Neural cell (in vitro differentiated cells): ENCODE results near the gene GXYLT2. TPM values are rescaled to one million over a fixed set of nuclear protein-coding genes. Genes with fewer than 3 reads are reported as not detected.

Experiments
- H2AFZ ChIP-seq: fragments of 200-600, 300-800 bp; sonication (generic), shearing (Covaris generic); 2 replicates; pipeline ENCODE4 v1.6.0; 2014; ENCODE audit warnings: low read depth, mild to moderate bottlenecking, antibody characterized with exemption, low read length, moderate library complexity
- H3F3A ChIP-seq: fragments of 200-600 bp; shearing (Covaris generic); 2 replicates; pipeline ENCODE4 v1.6.1; 2016; ENCODE audit warnings: mild to moderate bottlenecking, moderate library complexity, mixed read lengths, antibody characterized with exemption, low read length; ENCODE audit not compliant: insufficient read depth, poor library complexity, severe bottlenecking
- H3K27ac ChIP-seq: fragments of 200-600, 300-800 bp; sonication (generic), shearing (Covaris generic); 2 replicates; pipeline ENCODE4 v1.5.1; 2014; ENCODE audit warnings: mild to moderate bottlenecking, low read length, moderate library complexity
- H3K27me3 ChIP-seq: fragments of 300-800, 200-600 bp; sonication (generic), shearing (Covaris generic); 2 replicates; pipeline ENCODE4 v1.6.0; 2014; ENCODE audit warnings: mild to moderate bottlenecking, low read depth, low read length, moderate library complexity; ENCODE audit not compliant: insufficient read depth
- H3K36me3 ChIP-seq: fragments of 300-800, 200-600 bp; sonication (generic), shearing (Covaris generic); 2 replicates; pipeline ENCODE4 v1.5.1; 2014; ENCODE audit warnings: mild to moderate bottlenecking, antibody characterized with exemption, low read length, moderate library complexity; ENCODE audit not compliant: insufficient read depth
- H3K4me2 ChIP-seq: fragments of 300-800, 200-600 bp; sonication (generic), shearing (Covaris generic); 2 replicates; pipeline ENCODE4 v1.6.0; 2014; ENCODE audit warnings: mild to moderate bottlenecking, low read length
- H3K4me3 ChIP-seq: fragments of 300-800, 200-600 bp; sonication (generic), shearing (Covaris generic); 2 replicates; pipeline ENCODE4 v1.5.1; 2014; ENCODE audit warnings: mild to moderate bottlenecking, low read length, moderate library complexity
- H3K79me2 ChIP-seq: fragments of 200-600 bp; shearing (Covaris generic); replicated peaks from 2 replicates; pipeline ENCODE4 v1.6.0; 2014; ENCODE audit warnings: mild to moderate bottlenecking, low read length, moderate library complexity; ENCODE audit not compliant: insufficient read depth
- H3K9ac ChIP-seq: fragments of 300-800, 200-600 bp; sonication (generic), shearing (Covaris generic); 2 replicates; pipeline ENCODE4 v1.6.1; 2016; ENCODE audit warnings: mild to moderate bottlenecking, low read length, mixed read lengths
- H3K9me2 ChIP-seq: fragments of 200-600 bp; shearing (Covaris generic); 2 replicates; pipeline ENCODE4 v1.6.1; 2016; ENCODE audit warnings: mild to moderate bottlenecking, low read length, mixed read lengths; ENCODE audit not compliant: insufficient read depth
- H3K9me3 ChIP-seq: fragments of 200-600, 300-800 bp; sonication (generic), shearing (Covaris generic); 2 replicates; pipeline ENCODE4 v1.6.1; 2016; ENCODE audit warnings: mild to moderate bottlenecking, mixed run types, low read length, moderate library complexity, mixed read lengths
- H4K20me1 ChIP-seq: fragments of 200-600 bp; shearing (Covaris generic); 2 replicates; pipeline ENCODE4 v1.6.1; 2016; ENCODE audit warnings: mild to moderate bottlenecking, mixed run types; ENCODE audit not compliant: insufficient read depth
- CTCF ChIP-seq: fragments of 450-650 bp; IDR thresholded peaks from 2 replicates; pipeline ENCODE4 v1.5.1; 2014; ENCODE audit warnings: antibody characterized with exemption, mild to moderate bottlenecking, moderate library complexity; ENCODE audit not compliant: poor library complexity, severe bottlenecking
- EP300 ChIP-seq: fragments of 450-650 bp; conservative IDR thresholded peaks from 2 replicates; pipeline ENCODE4 v1.6.1; 2014; ENCODE audit warnings: antibody characterized with exemption, mild to moderate bottlenecking, moderate library complexity; ENCODE audit not compliant: poor library complexity, severe bottlenecking
- EZH2 ChIP-seq: fragments of 200-600, 300-800 bp; shearing (Covaris generic), sonication (generic); IDR thresholded peaks from 2 replicates; pipeline ENCODE4 v1.6.1; 2014; ENCODE audit warnings: antibody characterized with exemption, low read length, borderline replicate concordance, mild to moderate bottlenecking; ENCODE audit not compliant: insufficient read depth, poor library complexity, severe bottlenecking
- MXI1 ChIP-seq: fragments of 450-650 bp; conservative IDR thresholded peaks from 2 replicates; pipeline ENCODE4 v1.6.1; 2014; ENCODE audit warnings: antibody characterized with exemption, mild to moderate bottlenecking; ENCODE audit not compliant: poor library complexity, severe bottlenecking
- POLR2AphosphoS5 ChIP-seq: IDR thresholded peaks from 2 replicates; pipeline ENCODE4 v1.6.1; 2012
- RAD21 ChIP-seq: fragments of 450-650 bp; conservative IDR thresholded peaks from 2 replicates; pipeline ENCODE4 v1.6.1; 2014; ENCODE audit warnings: antibody characterized with exemption, mild to moderate bottlenecking, moderate library complexity
- REST ChIP-seq: IDR thresholded peaks from 2 replicates; pipeline ENCODE4 v1.6.1; 2012; ENCODE audit warnings: borderline replicate concordance
- SMC3 ChIP-seq: fragments of 450-650 bp; conservative IDR thresholded peaks from 2 replicates; pipeline ENCODE4 v1.6.1; 2014; ENCODE audit warnings: antibody characterized with exemption, mild to moderate bottlenecking, moderate library complexity; ENCODE audit not compliant: poor library complexity
- TAF1 ChIP-seq: IDR thresholded peaks from 2 replicates; pipeline ENCODE4 v1.6.1; 2012; ENCODE audit warnings: low read depth
- polyA plus RNA-seq: library from polyadenylated mRNA; depleted of rRNA; stranded (reverse); fragments of >200 nt; gene quantifications from 2 replicates; pipeline ENCODE4 v1.2.3, GENCODE V29; 2014

Gene GXYLT2
- polyA plus RNA-seq, 1 donor from 2014 or later: 0.48 TPM

DNA sequence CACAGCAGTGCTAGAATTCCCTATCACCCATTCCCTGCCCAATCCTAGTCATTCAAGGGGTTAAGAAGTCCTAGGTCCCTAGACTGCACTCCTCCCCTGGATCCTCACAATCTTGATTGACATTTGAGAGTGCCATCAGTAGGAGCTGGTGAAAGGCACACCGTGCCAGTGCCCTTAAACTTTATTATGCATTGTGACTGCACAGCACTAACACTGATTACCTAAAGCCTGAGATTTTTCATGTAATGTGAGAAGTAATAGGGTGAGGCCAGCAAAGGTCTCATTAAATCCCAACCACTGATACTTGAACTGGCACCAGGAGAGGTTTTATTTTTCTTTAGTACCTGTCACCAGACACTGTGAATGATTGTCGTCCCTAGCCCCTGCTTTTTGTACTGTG, 16.3 kb downstream of the GXYLT2 start:
- no peak for TF ChIP-seq REST
- TF ChIP-seq TAF1: no peak
- no peak for TF ChIP-seq CTCF
- no peak for TF ChIP-seq EP300
- no peak for TF ChIP-seq POLR2AphosphoS5
- no peak for TF ChIP-seq MXI1
- TF ChIP-seq SMC3: no peak
- TF ChIP-seq EZH2: no peak
- no peak for TF ChIP-seq RAD21

DNA sequence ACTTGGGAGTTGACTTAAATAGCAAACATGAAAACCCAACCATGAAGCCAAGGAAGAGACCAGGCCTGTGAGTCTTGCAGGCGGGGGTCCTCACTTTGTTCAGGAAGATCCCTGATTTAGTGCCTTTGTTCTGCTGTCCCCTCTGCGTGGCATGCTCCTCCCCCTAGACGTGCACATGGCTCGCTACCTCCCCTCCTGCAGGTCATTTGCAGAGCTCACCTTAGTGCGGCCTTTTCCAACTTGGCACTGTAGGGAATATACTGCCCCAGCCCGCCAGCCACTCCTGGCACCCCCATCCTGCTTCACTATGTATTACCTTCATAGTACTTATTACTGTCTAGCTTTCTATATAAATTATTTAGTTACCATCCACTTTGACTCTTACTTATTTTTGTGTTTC, 18.3 kb downstream of the GXYLT2 start:
- TF ChIP-seq RAD21: no peak
- TF ChIP-seq POLR2AphosphoS5: no peak
- no peak for TF ChIP-seq MXI1
- no peak for TF ChIP-seq CTCF
- TF ChIP-seq EP300: no peak
- Histone ChIP-seq H4K20me1 (no peaks in the 10 kb centered on the region), H3K9me2 (no peaks in the 10 kb centered on the region), H3K9ac (no peak overlapping the region), H3K79me2 (no peaks in the 10 kb centered on the region), H3K27me3 (no peaks in the 10 kb centered on the region), H3K36me3 (no peaks in the 10 kb centered on the region), H3F3A (no peaks in the 10 kb centered on the region), H3K4me3 (no peak overlapping the region), H3K9me3 (no peaks in the 10 kb centered on the region), H2AFZ (no peak overlapping the region), H3K4me2 (no peak overlapping the region), H3K27ac (no peak overlapping the region)

More for the DNA sequence above, 16.3 kb downstream of the GXYLT2 start:
- Histone ChIP-seq H3K36me3 (no peaks in the 10 kb centered on the region), H3K9me2 (no peaks in the 10 kb centered on the region), H3K4me2 (no peak overlapping the region), H3F3A (no peaks in the 10 kb centered on the region), H3K9me3 (no peaks in the 10 kb centered on the region), H3K4me3 (no peak overlapping the region), H3K27me3 (no peaks in the 10 kb centered on the region), H3K27ac (no peak overlapping the region), H3K9ac (no peak overlapping the region), H4K20me1 (no peaks in the 10 kb centered on the region), H2AFZ (no peak overlapping the region), H3K79me2 (no peaks in the 10 kb centered on the region)
